GM12878 (cell line): Measurements from ENCODE around the gene INPP1. TPM values are rescaled to one million over a fixed set of nuclear protein-coding genes. Genes with fewer than 3 reads are reported as not detected.

Experiments used
- ATAC-seq: fragments of 200-7000 bp; cut with Tn5 transposase; 3 replicates; pipeline ENCODE4 v1.9.1; 2020; ENCODE audit warnings: mild to moderate bottlenecking, moderate library complexity
- BruUV-seq: library from RNA; stranded (reverse); fragments of 400-500 nt; replicated peaks from 2 replicates; lab custom pipeline; 2021; lab: Mats Ljungman, UMichigan
- CTCF ChIA-PET: fragments of 300-600 bp; sonication (Branson Sonifier 250); formaldehyde crosslinking; extraction: SDS; loops from one replicate; lab custom pipeline; 2021; ENCODE audit warnings: inconsistent platforms; lab: Yijun Ruan, JAX
- POLR2A ChIA-PET: fragments of 350-600 bp; formaldehyde crosslinking; extraction: SDS; loops from one replicate; lab custom pipeline; 2021; ENCODE audit warnings: inconsistent platforms; lab: Charles Lee
- RAD21 ChIA-PET: fragments of 300-600 bp; sonication (Branson Sonifier 250); formaldehyde crosslinking; loops from one replicate; lab custom pipeline; 2023; ENCODE audit warnings: antibody characterized with exemption; ENCODE audit not compliant: unreplicated experiment; lab: Charles Lee
- SMC1A ChIA-PET: fragments of 300-600 bp; sonication (Branson Sonifier 250); formaldehyde crosslinking; loops from one replicate; lab custom pipeline; 2023; ENCODE audit not compliant: unreplicated experiment, uncharacterized antibody; lab: Charles Lee
- DNase-seq: peaks from one replicate; pipeline ENCODE4 v3.0.0-alpha.2; 2011; ENCODE audit warnings: low read depth, low spot score
- FAIRE-seq: peaks from 3 replicates; lab custom pipeline; 2011; peaks lifted over from hg19 to GRCh38; lab: Jason Lieb, UNC
- H2AFZ ChIP-seq: 2 replicates; pipeline ENCODE4 v1.6.0; 2011; ENCODE audit warnings: low read depth, low read length, control low read depth; ENCODE audit not compliant: control insufficient read depth
- H3K27ac ChIP-seq: 2 replicates; pipeline ENCODE4 v1.5.1; 2011; ENCODE audit warnings: control low read depth; ENCODE audit not compliant: control insufficient read depth, insufficient read depth
- H3K27me3 ChIP-seq, 2 experiments: replicated peaks in 1 of 2; 2 replicates each; pipeline versions ENCODE4 v1.6.0 to v1.6.1; 2011; ENCODE audit warnings: low read length in 1 of 2; ENCODE audit not compliant: control insufficient read depth in 2 of 2, insufficient read depth in 2 of 2
- H3K36me3 ChIP-seq, 2 experiments: 2 replicates each; pipeline ENCODE4 v1.5.1; 2011; ENCODE audit warnings: low read length in 1 of 2; ENCODE audit not compliant: control insufficient read depth in 2 of 2, insufficient read depth in 2 of 2
- H3K4me1 ChIP-seq: 2 replicates; pipeline ENCODE4 v1.6.1; 2011; ENCODE audit warnings: mild to moderate bottlenecking, low read length, moderate library complexity, mixed read lengths; ENCODE audit not compliant: control insufficient read depth, insufficient read depth
- H3K4me2 ChIP-seq: 2 replicates; pipeline ENCODE4 v1.6.0; 2011; ENCODE audit warnings: control low read depth; ENCODE audit not compliant: control insufficient read depth, insufficient read depth
- H3K4me3 ChIP-seq: fragments of 200-600 bp; sonication (generic); 2 replicates; pipeline ENCODE4 v1.5.1; 2016
- H3K79me2 ChIP-seq: 2 replicates; pipeline ENCODE4 v1.6.0; 2011; ENCODE audit warnings: low read length; ENCODE audit not compliant: control insufficient read depth, insufficient read depth
- H3K9ac ChIP-seq: 2 replicates; pipeline ENCODE4 v1.8.0; 2011; ENCODE audit warnings: low read length, control low read depth, mixed read lengths; ENCODE audit not compliant: control insufficient read depth, insufficient read depth
- H3K9me3 ChIP-seq: replicated peaks from 3 replicates; pipeline ENCODE4 v1.5.1; 2011; ENCODE audit warnings: mild to moderate bottlenecking, low read length; ENCODE audit not compliant: control insufficient read depth, insufficient read depth
- H4K20me1 ChIP-seq: 2 replicates; pipeline ENCODE4 v1.6.0; 2011; ENCODE audit not compliant: control insufficient read depth, insufficient read depth
- CHD4 ChIP-seq: fragments of 200-600 bp; sonication (generic); IDR thresholded peaks from 2 replicates; pipeline ENCODE4 v1.6.1; 2016; ENCODE audit warnings: mild to moderate bottlenecking
- KAT2A ChIP-seq: conservative IDR thresholded peaks from 2 replicates; pipeline ENCODE4 v1.6.1; 2011; ENCODE audit warnings: low read depth, low read length; ENCODE audit not compliant: control insufficient read depth
- NR2C2 ChIP-seq: IDR thresholded peaks from 2 replicates; pipeline ENCODE4 v1.6.1; 2011; ENCODE audit warnings: borderline replicate concordance, low read depth; ENCODE audit not compliant: control insufficient read depth, insufficient read length
- RCOR1 ChIP-seq: conservative IDR thresholded peaks from 2 replicates; pipeline ENCODE4 v1.6.1; 2012; ENCODE audit warnings: low read depth, low read length, improper control_type of control experiment
- SMAD1 ChIP-seq: fragments of 450-650 bp; IDR thresholded peaks from 2 replicates; pipeline ENCODE4 v1.6.1; 2018; ENCODE audit warnings: mild to moderate bottlenecking, low read depth; ENCODE audit not compliant: partially characterized antibody
- ZNF622 ChIP-seq: fragments of 450-650 bp; IDR thresholded peaks from 2 replicates; pipeline ENCODE4 v1.6.1; 2017; ENCODE audit warnings: mild to moderate bottlenecking, inconsistent platforms
- ZNF687 ChIP-seq: fragments of 450-650 bp; IDR thresholded peaks from 2 replicates; pipeline ENCODE4 v1.6.1; 2017; ENCODE audit warnings: mild to moderate bottlenecking, moderate library complexity
- WGBS: methylation state at CpG from one replicate; pipeline ENCODE4 v1.1.6; 2016; ENCODE audit warnings: low lambda C conversion rate; ENCODE audit not compliant: insufficient replicate concordance, insufficient coverage; ENCODE audit errors: missing lambda C conversion rate; 5-methylcytosine and 5-hydroxymethylcytosine counted together
- in situ Hi-C: fragments of 300-500 bp; cut with MboI; formaldehyde crosslinking; loops from 9 replicates; pipeline ENCODE4 v1.14.3; 2018; ENCODE audit warnings: mixed read lengths
- intact Hi-C: fragments of 100-400 bp; cut with micrococcal nuclease; formaldehyde crosslinking; loops from one replicate; pipeline ENCODE4 v1.14.2; 2022; ENCODE audit not compliant: unreplicated experiment
- polyA plus RNA-seq, 11 experiments: library from polyadenylated mRNA; depleted of rRNA in 4 of 11; unstranded in 6 of 11; stranded (reverse) in 5 of 11; fragments of >200 nt; fragmentation: Nextera tagmentation in 4 of 11; fragmentation: Illumina TruSeq in 1 of 11; extraction: Ambion mirVana in 4 of 11; extraction: Trizol in 1 of 11; gene quantifications; 1 replicate in 1 of 11; 2 replicates in 10 of 11; pipeline versions ENCODE4 v1.2.1 to v1.2.3, GENCODE V29; 2011 to 2016; ENCODE audit warnings: inconsistent platforms in 2 of 11, missing spikeins in 2 of 11, low read depth in 1 of 11
- total RNA-seq, 4 experiments: library from RNA; depleted of rRNA in 3 of 4; stranded (reverse); fragments of >200 nt in 3 of 4; fragmentation: Illumina TruSeq in 1 of 4; extraction: Trizol in 1 of 4; gene quantifications; 2 replicates each; pipeline versions ENCODE4 v1.2.1 to v1.2.3, GENCODE V29; 2013 to 2021
- TF ChIP-seq, protein P1 (sequence below): IDR thresholded peaks from 2 replicates; pipeline ENCODE4 v1.6.1; 2011; ENCODE audit warnings: borderline replicate concordance, low read depth, mild to moderate bottlenecking, moderate library complexity, low read length; ENCODE audit not compliant: insufficient read depth, poor library complexity, severe bottlenecking

The INPP1 gene
- total and polyA plus RNA-seq, 10 of the 15 experiments (the other 5 are each of a cell fraction or from before 2014, with no cell fraction given) = 3.3 to 17.9 (median 11.1) TPM

- no peak overlapping the region for H3K27ac ChIP-seq
- H3K4me3 ChIP-seq = no peak overlapping the region
- H3K27me3 ChIP-seq = no peaks in the 10 kb centered on the region
- ChIA-PET RAD21 (no interaction called here), POLR2A (no interaction called here)
- H2AFZ ChIP-seq = no peak overlapping the region
- peaks cover 0 to 3% of the 10 kb centered on the region in 2 experiments; a peak in 1 of 4 replicates for H3K36me3 ChIP-seq
- FAIRE-seq = no peak
- intact Hi-C loops = no loop called here
- no peak for ATAC-seq
- no peak overlapping the region for H3K9ac ChIP-seq
- TF ChIP-seq, protein P1, sequence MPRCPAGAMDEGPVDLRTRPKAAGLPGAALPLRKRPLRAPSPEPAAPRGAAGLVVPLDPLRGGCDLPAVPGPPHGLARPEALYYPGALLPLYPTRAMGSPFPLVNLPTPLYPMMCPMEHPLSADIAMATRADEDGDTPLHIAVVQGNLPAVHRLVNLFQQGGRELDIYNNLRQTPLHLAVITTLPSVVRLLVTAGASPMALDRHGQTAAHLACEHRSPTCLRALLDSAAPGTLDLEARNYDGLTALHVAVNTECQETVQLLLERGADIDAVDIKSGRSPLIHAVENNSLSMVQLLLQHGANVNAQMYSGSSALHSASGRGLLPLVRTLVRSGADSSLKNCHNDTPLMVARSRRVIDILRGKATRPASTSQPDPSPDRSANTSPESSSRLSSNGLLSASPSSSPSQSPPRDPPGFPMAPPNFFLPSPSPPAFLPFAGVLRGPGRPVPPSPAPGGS = no peak
- no peak for TF ChIP-seq SMAD1
- no peak for TF ChIP-seq CHD4
- TF ChIP-seq, all 136 proteins: peak for 0
- Histone ChIP-seq H3K9me3 (no peaks in the 10 kb centered on the region; the same call in 1 of the 3 replicates), H4K20me1 (no peaks in the 10 kb centered on the region), H3K79me2 (no peaks in the 10 kb centered on the region), H3K4me1 (no peaks in the 10 kb centered on the region), H3K4me2 (no peak overlapping the region)
- BruUV-seq = no TSS peak
- ChIA-PET SMC1A (no interaction called here), CTCF (no interaction called here)
- in situ Hi-C loops = no loop called here
- no peak for DNase-seq
Observed at GRCh38 chr2:190301032-190301431, 42.4 kb upstream of the INPP1 start.

GRCh38 chr2:190302052-190302451 lies 41.3 kb upstream of the INPP1 start:
- Histone ChIP-seq H3K27me3 (no peaks in the 10 kb centered on the region), H3K36me3 (peaks cover 0 to 4% of the 10 kb centered on the region in 2 experiments; a peak in 1 of 4 replicates), H3K9ac (no peak overlapping the region), H3K79me2 (no peaks in the 10 kb centered on the region), H4K20me1 (no peaks in the 10 kb centered on the region), H3K4me2 (no peak overlapping the region), H3K4me3 (no peak overlapping the region), H3K9me3 (no peaks in the 10 kb centered on the region; the same call in 1 of the 3 replicates), H3K27ac (no peak overlapping the region), H2AFZ (no peak overlapping the region), H3K4me1 (no peaks in the 10 kb centered on the region)
- in situ Hi-C loops (no loop called here), intact Hi-C loops (no loop called here)
- POLR2A ChIA-PET = no interaction called here
- SMC1A ChIA-PET = interaction anchor here (0.9 to 2.2 kb wide), 4 partner anchors 12 to 18 kb away, joined by 3 to 9 read pairs (median 4); no protein-coding TSS in a partner anchor
- FAIRE-seq = no peak
- no peak for DNase-seq
- no peak for ATAC-seq
- CTCF ChIA-PET = no interaction called here
- WGBS = 96% methylated on average over 1 of the region's 1 CpG
- BruUV-seq = no TSS peak
- RAD21 ChIA-PET = no interaction called here
- TF ChIP-seq SMAD1 (no peak), RCOR1 (no peak), NR2C2 (no peak), ZNF687 (no peak), ZNF622 (no peak), KAT2A (no peak)
